ENCODE data around the gene SUPT3H. TPM values are rescaled to one million over a fixed set of nuclear protein-coding genes. Genes with fewer than 3 reads are reported as not detected.

The SUPT3H gene
- polyA plus RNA-seq, 1 donor (not counting 4 experiments of a cell fraction or from before 2014, with no cell fraction given), result 7.6 TPM

- dilution Hi-C loops (cut with MboI; ENCODE audit: extremely low pct_ligation_motif_present, low sequenced_read_pairs), result no loop called here
- Histone ChIP-seq H3K9me3 (ENCODE audit: control insufficient read depth, low read depth, low read length) (peaks cover 5% of the 10 kb centered on the region), H3K4me1 (ENCODE audit: control insufficient read depth, extremely low read depth, insufficient read depth, low read length) (no peaks in the 10 kb centered on the region), H3K27ac (ENCODE audit: control insufficient read depth, insufficient read depth, low read length) (no peak overlapping the region), H3K9ac (ENCODE audit: control insufficient read depth, extremely low read depth, insufficient read depth, low read length) (no peak overlapping the region), H3K27me3 (ENCODE audit: control insufficient read depth, extremely low read depth, insufficient read depth, low read length) (no peaks in the 10 kb centered on the region), H3K4me3 (ENCODE audit: control insufficient read depth in 2 of 3, extremely low read depth in 1 of 3, insufficient read depth in 2 of 3, low read depth in 1 of 3, low read length in 3 of 3) (no peak overlapping the region), H4K20me1 (ENCODE audit: control insufficient read depth, extremely low read depth, insufficient read depth, low read length) (no peaks in the 10 kb centered on the region), H2AFZ (ENCODE audit: control insufficient read depth, low read length) (no peak overlapping the region), H3K9me1 (ENCODE audit: control insufficient read depth, extremely low read depth, insufficient read depth, low read length) (no peaks in the 10 kb centered on the region), H3K79me2 (ENCODE audit: control insufficient read depth, insufficient read depth, low read length) (no peaks in the 10 kb centered on the region), H3K4me2 (ENCODE audit: control insufficient read depth, extremely low read depth, insufficient read depth, low read depth, low read length) (no peak overlapping the region), H3K36me3 (ENCODE audit: control insufficient read depth in 2 of 2, extremely low read depth in 1 of 2, insufficient read depth in 2 of 2, low read length in 2 of 2) (no peaks in the 10 kb centered on the region)
- no peak for TF ChIP-seq EZH2 (IDR thresholded peaks at IDR 0.05; ENCODE audit: low read length)
- TF ChIP-seq, protein P1, sequence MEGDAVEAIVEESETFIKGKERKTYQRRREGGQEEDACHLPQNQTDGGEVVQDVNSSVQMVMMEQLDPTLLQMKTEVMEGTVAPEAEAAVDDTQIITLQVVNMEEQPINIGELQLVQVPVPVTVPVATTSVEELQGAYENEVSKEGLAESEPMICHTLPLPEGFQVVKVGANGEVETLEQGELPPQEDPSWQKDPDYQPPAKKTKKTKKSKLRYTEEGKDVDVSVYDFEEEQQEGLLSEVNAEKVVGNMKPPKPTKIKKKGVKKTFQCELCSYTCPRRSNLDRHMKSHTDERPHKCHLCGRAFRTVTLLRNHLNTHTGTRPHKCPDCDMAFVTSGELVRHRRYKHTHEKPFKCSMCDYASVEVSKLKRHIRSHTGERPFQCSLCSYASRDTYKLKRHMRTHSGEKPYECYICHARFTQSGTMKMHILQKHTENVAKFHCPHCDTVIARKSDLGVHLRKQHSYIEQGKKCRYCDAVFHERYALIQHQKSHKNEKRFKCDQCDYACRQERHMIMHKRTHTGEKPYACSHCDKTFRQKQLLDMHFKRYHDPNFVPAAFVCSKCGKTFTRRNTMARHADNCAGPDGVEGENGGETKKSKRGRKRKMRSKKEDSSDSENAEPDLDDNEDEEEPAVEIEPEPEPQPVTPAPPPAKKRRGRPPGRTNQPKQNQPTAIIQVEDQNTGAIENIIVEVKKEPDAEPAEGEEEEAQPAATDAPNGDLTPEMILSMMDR (optimal IDR thresholded peaks at IDR 0.05 in 1 of 3, IDR thresholded peaks at IDR 0.05 in 1 of 3, conservative IDR thresholded peaks at IDR 0.05 in 1 of 3; ENCODE audit: extremely low read depth in 1 of 3, insufficient read depth in 2 of 3, low read length in 3 of 3), result no peak
- no peak for DNase-seq (ENCODE audit: low read depth, low spot score)
- FAIRE-seq, result no peak
These were observed 597.6 kb downstream of the SUPT3H start for GRCh38 chr6:44780161-44780560.

GRCh38 chr6:44779130-44779826, 598.5 kb downstream of the SUPT3H start:
- Histone ChIP-seq H3K27ac (ENCODE audit: control insufficient read depth, insufficient read depth, low read length) (no peak overlapping the region), H2AFZ (ENCODE audit: control insufficient read depth, low read length) (no peak overlapping the region), H3K4me1 (ENCODE audit: control insufficient read depth, extremely low read depth, insufficient read depth, low read length) (no peaks in the 10 kb centered on the region), H3K79me2 (ENCODE audit: control insufficient read depth, insufficient read depth, low read length) (no peaks in the 10 kb centered on the region), H3K9ac (ENCODE audit: control insufficient read depth, extremely low read depth, insufficient read depth, low read length) (no peak overlapping the region), H3K27me3 (ENCODE audit: control insufficient read depth, extremely low read depth, insufficient read depth, low read length) (no peaks in the 10 kb centered on the region), H3K4me3 (ENCODE audit: control insufficient read depth in 2 of 3, extremely low read depth in 1 of 3, insufficient read depth in 2 of 3, low read depth in 1 of 3, low read length in 3 of 3) (no peak overlapping the region), H3K9me1 (ENCODE audit: control insufficient read depth, extremely low read depth, insufficient read depth, low read length) (no peaks in the 10 kb centered on the region), H3K4me2 (ENCODE audit: control insufficient read depth, extremely low read depth, insufficient read depth, low read depth, low read length) (no peak overlapping the region), H4K20me1 (ENCODE audit: control insufficient read depth, extremely low read depth, insufficient read depth, low read length) (no peaks in the 10 kb centered on the region), H3K9me3 (ENCODE audit: control insufficient read depth, low read depth, low read length) (no peaks in the 10 kb centered on the region), H3K36me3 (ENCODE audit: control insufficient read depth in 2 of 2, extremely low read depth in 1 of 2, insufficient read depth in 2 of 2, low read length in 2 of 2) (no peaks in the 10 kb centered on the region)
- DNase-seq (ENCODE audit: low read depth, low spot score) (no peak), FAIRE-seq (no peak)
- no peak for TF ChIP-seq EZH2 (IDR thresholded peaks at IDR 0.05; ENCODE audit: low read length)
- TF ChIP-seq, protein P1 (optimal IDR thresholded peaks at IDR 0.05 in 1 of 3, IDR thresholded peaks at IDR 0.05 in 1 of 3, conservative IDR thresholded peaks at IDR 0.05 in 1 of 3; ENCODE audit: extremely low read depth in 1 of 3, insufficient read depth in 2 of 3, low read length in 3 of 3), result no peak
- dilution Hi-C loops (cut with MboI; ENCODE audit: extremely low pct_ligation_motif_present, low sequenced_read_pairs), result no loop called here

Small RNA genes lying within 50 kb of the gene (small RNA-seq; reads per million reads assigned to genes)
- 0 to 0.50 (median 0) reads per million in 3 experiments for gene MIR586 (ENCODE audit: insufficient read length in 3 of 3, low read depth in 3 of 3, low replicate concordance in 1 of 3)

Other genes with a start within 250 kb of the SUPT3H start
- gene RUNX2, start 49.6 kb downstream of the SUPT3H start, polyA plus RNA-seq, result 0.79 to 1.4 TPM (median 1.1 TPM) in 3 replicates